ENCODE results near the gene NEBL.
"Not testable (repeated sequence)": the region's sequence is repeated elsewhere in the genome, so short reads cannot be mapped to it uniquely, and the experiment has no call there.

Gene NEBL

GRCh38 chr10:20897146-20897825 lies at the start of gene NEBL:
NEBL (minus strand) TSS chr10:20897311; CDS start chr10:20897205, 106 bp downstream.
- Histone ChIP-seq H4K20me1 (ENCODE audit: insufficient read depth, low read length) (no peaks in the 10 kb centered on the region), H3K27ac (ENCODE audit: low read depth, low read length, poor library complexity, severe bottlenecking) (no peak within 1 kb of the TSS), H3K9me3 (ENCODE audit: low read length) (no peaks in the 10 kb centered on the region), H2AFZ (ENCODE audit: low read length) (no peak within 1 kb of the TSS), H3K9ac (ENCODE audit: low read length) (no peak within 1 kb of the TSS), H3K36me3 (ENCODE audit: insufficient read depth, low read length) (no peaks in the 10 kb centered on the region), H3F3A (ENCODE audit: insufficient read depth, low read length) (no peaks in the 10 kb centered on the region), H3K4me2 (ENCODE audit: low read length) (no peak within 1 kb of the TSS), H3K79me2 (ENCODE audit: insufficient read depth, low read length) (no peaks in the 10 kb centered on the region), H3K9me2 (ENCODE audit: low read depth, low read length) (no peaks in the 10 kb centered on the region), H3K4me3 (ENCODE audit: low read depth, low read length, poor library complexity, severe bottlenecking) (no peak within 1 kb of the TSS), H3K27me3 (ENCODE audit: insufficient read depth, low read length) (no peaks in the 10 kb centered on the region), H3K4me1 (ENCODE audit: insufficient read depth, low read length, severe bottlenecking) (no peaks in the 10 kb centered on the region)
- no peak for TF ChIP-seq CTCF (IDR thresholded peaks at IDR 0.05; ENCODE audit: low read length)
- TF ChIP-seq EZH2 (IDR thresholded peaks at IDR 0.05; ENCODE audit: borderline replicate concordance, low read length), result no peak

- Histone ChIP-seq H3K9me2 (ENCODE audit: low read depth, low read length) (no peaks in the 10 kb centered on the region), H4K20me1 (ENCODE audit: insufficient read depth, low read length) (no peaks in the 10 kb centered on the region), H3K9ac (ENCODE audit: low read length) (no peak overlapping the region), H3K27ac (ENCODE audit: low read depth, low read length, poor library complexity, severe bottlenecking) (no peak overlapping the region), H3F3A (ENCODE audit: insufficient read depth, low read length) (no peaks in the 10 kb centered on the region), H3K4me1 (ENCODE audit: insufficient read depth, low read length, severe bottlenecking) (no peaks in the 10 kb centered on the region), H3K27me3 (ENCODE audit: insufficient read depth, low read length) (no peaks in the 10 kb centered on the region), H3K79me2 (ENCODE audit: insufficient read depth, low read length) (no peaks in the 10 kb centered on the region), H3K4me3 (ENCODE audit: low read depth, low read length, poor library complexity, severe bottlenecking) (no peak overlapping the region), H3K36me3 (ENCODE audit: insufficient read depth, low read length) (no peaks in the 10 kb centered on the region), H2AFZ (ENCODE audit: low read length) (no peak overlapping the region), H3K9me3 (ENCODE audit: low read length) (no peaks in the 10 kb centered on the region), H3K4me2 (ENCODE audit: low read length) (no peak overlapping the region)
- TF ChIP-seq EZH2 (IDR thresholded peaks at IDR 0.05; ENCODE audit: borderline replicate concordance, low read length) (no peak), CTCF (IDR thresholded peaks at IDR 0.05; ENCODE audit: low read length) (no peak)
Observed at GRCh38 chr10:20945546-20946332, 48.6 kb upstream of the NEBL start.

- Histone ChIP-seq H3K9ac (ENCODE audit: low read length) (no peak overlapping the region), H3K4me2 (ENCODE audit: low read length) (no peak overlapping the region), H3K36me3 (ENCODE audit: insufficient read depth, low read length) (no peaks in the 10 kb centered on the region), H3K9me2 (ENCODE audit: low read depth, low read length) (no peaks in the 10 kb centered on the region), H2AFZ (ENCODE audit: low read length) (no peak overlapping the region), H3K79me2 (ENCODE audit: insufficient read depth, low read length) (no peaks in the 10 kb centered on the region), H3K9me3 (ENCODE audit: low read length) (no peaks in the 10 kb centered on the region), H3K27ac (ENCODE audit: low read depth, low read length, poor library complexity, severe bottlenecking) (no peak overlapping the region), H3K4me3 (ENCODE audit: low read depth, low read length, poor library complexity, severe bottlenecking) (no peak overlapping the region), H3F3A (ENCODE audit: insufficient read depth, low read length) (no peaks in the 10 kb centered on the region), H4K20me1 (ENCODE audit: insufficient read depth, low read length) (no peaks in the 10 kb centered on the region), H3K4me1 (ENCODE audit: insufficient read depth, low read length, severe bottlenecking) (no peaks in the 10 kb centered on the region), H3K27me3 (ENCODE audit: insufficient read depth, low read length) (no peaks in the 10 kb centered on the region)
- TF ChIP-seq EZH2 (IDR thresholded peaks at IDR 0.05; ENCODE audit: borderline replicate concordance, low read length) (no peak), CTCF (IDR thresholded peaks at IDR 0.05; ENCODE audit: low read length) (no peak)
Observed at GRCh38 chr10:20944789-20945502, 47.8 kb upstream of the NEBL start.

- H3K36me3 ChIP-seq (ENCODE audit: insufficient read depth, low read length); H3K9ac ChIP-seq (ENCODE audit: low read length); H3K4me1 ChIP-seq (ENCODE audit: insufficient read depth, low read length, severe bottlenecking); H2AFZ ChIP-seq (ENCODE audit: low read length); H4K20me1 ChIP-seq (ENCODE audit: insufficient read depth, low read length); H3K27me3 ChIP-seq (ENCODE audit: insufficient read depth, low read length); H3K27ac ChIP-seq (ENCODE audit: low read depth, low read length, poor library complexity, severe bottlenecking); H3K4me2 ChIP-seq (ENCODE audit: low read length); H3K9me3 ChIP-seq (ENCODE audit: low read length); H3F3A ChIP-seq (ENCODE audit: insufficient read depth, low read length); H3K9me2 ChIP-seq (ENCODE audit: low read depth, low read length); H3K4me3 ChIP-seq (ENCODE audit: low read depth, low read length, poor library complexity, severe bottlenecking); H3K79me2 ChIP-seq (ENCODE audit: insufficient read depth, low read length): not testable (repeated sequence)
Observed at GRCh38 chr10:20939414-20939813, 42.3 kb upstream of the NEBL start.
